Erythroblast (primary cell): ENCODE measurements around the gene H2AZ1.

Source experiments
- GATA1 ChIP-seq: IDR thresholded peaks from 2 replicates; pipeline ENCODE4 v1.6.1; 2011; ENCODE audit warnings: low read depth, mild to moderate bottlenecking, control low read depth, low read length, moderate library complexity
- POLR2A ChIP-seq: IDR thresholded peaks from 2 replicates; pipeline ENCODE4 v1.6.1; 2011; ENCODE audit warnings: mild to moderate bottlenecking, low read length

DNA sequence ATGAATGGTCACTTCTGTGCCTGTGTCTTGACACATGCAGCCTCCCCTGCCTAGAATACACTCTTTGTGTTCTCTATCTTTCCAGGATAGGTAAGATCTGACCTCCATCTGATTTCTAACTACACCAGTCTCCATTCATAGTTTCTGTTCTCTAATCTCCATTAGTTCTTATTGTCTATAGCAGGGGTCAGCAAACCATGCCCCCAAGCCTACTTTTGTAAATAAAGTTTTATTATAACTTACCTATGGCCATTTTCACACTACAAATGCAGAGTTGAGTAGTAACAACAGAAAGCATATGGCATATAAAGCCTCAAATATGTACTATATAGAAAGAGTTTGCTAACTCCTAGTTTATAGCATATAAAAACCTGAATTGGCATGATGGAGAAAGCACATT is 37.6 kb upstream of the H2AZ1 start:
- TF ChIP-seq POLR2A (no peak), GATA1 (no peak)
